HG03571 (cell line): ENCODE data around the gene SLC19A1.
"Not testable (repeated sequence)": the region's sequence is repeated elsewhere in the genome, so short reads cannot be mapped to it uniquely, and the experiment has no call there.

ENCODE experiments used
- ATAC-seq: cut with Tn5 transposase; IDR thresholded peaks from one replicate; pipeline ENCODE4 v1.9.1; 2021; ENCODE audit not compliant: unreplicated experiment

SLC19A1 gene

DNA sequence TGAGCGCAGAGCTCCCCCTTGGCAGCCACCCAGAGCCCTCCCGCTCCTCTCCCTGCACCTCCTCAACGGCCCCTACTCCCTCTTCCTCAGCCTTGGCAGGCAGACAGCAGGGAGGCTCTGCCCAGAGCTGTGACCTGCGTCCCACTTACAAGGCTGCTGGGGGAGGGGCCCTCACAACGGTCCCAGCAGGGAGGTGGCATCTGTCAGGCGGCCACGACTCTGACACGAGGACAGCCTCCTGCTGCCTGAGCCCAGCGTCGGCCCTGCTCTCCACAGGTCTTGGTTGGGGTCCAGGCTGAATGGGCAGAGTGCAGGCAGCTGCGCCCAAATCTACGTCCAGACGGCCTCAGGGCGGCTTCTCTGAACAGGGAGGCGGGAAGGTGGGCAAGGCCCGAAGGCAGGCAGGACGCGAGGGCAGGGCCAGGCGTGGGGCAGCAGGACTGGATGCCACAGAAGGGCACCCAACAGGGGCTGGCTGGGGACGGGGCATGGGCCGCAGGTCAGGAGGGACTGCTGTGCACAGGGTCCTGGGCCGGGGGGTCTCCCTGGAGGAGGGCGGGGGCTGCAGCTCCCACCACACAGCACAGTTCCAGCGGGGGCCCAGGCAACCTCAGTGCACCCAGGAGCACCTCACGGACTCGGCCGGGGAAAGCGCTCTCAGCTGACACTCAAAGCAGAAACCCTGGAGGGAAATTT, 7.5 kb downstream of the SLC19A1 start:
- no peak for ATAC-seq

GRCh38 chr21:45533846-45534635, 8.2 kb downstream of the SLC19A1 start:
- ATAC-seq: no peak

- no peak for ATAC-seq
Observed at GRCh38 chr21:45533361-45533845, 8.8 kb downstream of the SLC19A1 start.

GRCh38 chr21:45532826-45533360, 9.3 kb downstream of the SLC19A1 start:
- no peak for ATAC-seq

DNA sequence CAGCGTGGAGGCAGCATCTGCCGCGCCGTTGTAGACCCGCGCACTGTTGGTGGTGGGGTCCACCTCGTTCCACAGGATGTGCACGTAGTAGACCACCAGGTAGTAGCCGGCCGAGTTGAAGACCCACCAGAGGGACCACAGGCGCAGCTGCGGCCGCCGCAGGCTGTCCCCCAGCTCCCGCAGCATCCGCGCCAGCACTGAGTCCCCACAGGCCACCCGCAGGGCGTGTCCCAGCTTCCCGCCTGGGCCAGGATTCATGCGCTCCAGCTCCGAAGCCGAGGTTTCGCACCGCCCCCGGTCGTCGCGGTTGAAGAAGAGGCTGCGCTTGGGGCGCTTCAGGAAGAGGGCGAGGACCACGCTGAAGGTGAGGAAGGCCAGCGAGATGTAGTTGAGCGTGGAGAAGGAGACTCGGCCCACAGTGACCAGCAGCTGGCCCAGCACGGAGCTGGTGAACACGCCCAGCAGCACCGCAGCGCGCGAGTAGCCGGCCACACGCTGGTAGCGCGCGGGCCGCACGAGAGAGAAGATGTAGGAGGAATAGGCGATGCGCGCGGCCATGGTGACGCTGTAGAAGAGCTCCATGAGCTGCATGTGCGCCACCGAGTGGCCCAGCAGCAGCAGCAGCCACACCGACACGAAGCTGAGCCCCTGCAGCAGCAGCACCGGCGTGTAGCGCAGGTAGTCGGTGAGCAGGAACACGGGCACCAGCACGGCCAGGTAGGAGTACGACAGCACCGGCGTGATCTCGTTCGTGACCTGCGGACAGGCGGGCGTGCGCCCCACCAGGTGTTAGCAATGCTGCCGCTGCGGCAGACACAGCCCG, 10.6 kb downstream of the SLC19A1 start:
- ATAC-seq: no peak

DNA sequence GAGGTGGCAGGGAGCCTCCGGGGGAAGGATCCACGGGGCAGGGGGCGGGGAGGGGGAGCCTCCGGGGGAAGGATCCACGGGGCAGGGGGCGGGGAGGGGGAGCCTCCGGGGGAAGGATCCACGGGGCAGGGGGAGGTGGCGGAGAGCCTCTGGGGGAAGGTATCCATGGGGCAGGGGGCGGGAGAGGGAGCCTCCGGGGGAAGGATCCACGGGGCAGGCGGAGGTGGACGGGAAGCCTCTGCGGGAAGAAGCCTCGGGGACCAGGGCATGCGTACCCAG, 11.2 kb downstream of the SLC19A1 start:
- not testable (repeated sequence) for ATAC-seq

DNA sequence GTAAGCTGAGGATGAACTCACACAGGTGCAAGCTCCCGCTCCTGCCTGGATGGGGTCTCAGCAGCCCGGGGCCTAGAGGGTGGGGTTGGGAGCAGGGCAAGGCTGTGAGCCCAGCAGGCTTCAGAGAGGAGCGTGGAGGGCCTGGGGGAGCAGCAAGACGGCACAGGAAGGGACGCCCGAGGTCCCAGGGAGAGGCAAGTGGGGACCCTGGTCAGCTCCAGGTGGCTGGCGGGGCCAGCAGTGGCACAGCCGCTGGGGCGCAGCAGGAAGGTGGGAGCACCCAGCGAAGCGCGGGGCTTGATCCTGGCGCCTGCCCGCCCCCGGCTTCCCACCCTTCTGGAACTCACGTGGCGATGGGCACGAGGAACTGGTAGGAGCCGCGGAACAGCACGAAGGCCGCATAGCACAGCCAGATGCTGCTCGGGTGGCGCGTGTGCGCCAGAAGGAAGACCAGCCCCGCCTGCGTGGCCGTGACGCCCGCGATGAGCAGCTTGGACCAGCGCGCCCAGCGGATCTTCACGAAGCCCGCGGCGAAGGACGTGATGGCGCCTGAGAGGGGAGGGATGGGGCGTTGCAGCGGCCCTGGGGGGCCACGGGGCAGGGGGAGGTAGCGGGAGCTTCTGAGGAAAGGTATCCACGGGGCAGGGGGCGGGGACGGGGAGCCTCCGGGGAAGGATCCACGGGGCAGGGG, 11.7 kb downstream of the SLC19A1 start:
- ATAC-seq: no peak

DNA sequence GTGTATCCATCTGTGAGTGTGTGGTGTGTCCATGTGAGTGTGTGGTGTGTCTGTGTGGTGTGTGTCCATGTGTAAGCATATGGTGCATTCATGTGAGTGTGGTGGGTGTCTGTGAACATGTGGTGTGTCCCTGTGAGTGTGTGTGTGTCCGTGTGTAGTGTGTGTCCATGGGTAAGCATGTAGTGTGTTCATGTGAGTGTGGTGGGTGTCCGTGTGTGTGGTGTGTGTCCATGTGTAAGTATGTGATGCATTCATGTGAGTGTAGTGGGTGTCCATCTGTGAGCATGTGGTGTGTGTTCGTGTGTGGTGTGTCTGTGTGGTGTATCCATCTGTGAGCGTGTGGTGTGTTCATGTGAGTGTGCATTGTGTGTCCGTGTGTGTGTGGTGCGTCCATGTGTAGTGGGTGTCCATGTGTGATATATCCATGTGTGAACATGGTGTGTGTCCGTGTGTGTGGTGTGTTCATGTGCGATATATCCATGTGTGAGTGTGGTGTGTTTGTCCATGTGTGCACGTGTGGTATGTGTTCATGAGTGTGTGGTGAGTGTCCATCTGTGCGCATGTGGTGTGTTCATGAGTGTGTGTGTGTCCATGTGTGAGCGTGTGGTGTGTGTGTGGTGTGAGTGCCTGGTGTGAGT, 12.3 kb downstream of the SLC19A1 start:
- ATAC-seq: no peak

GRCh38 chr21:45528981-45529784, 13.1 kb downstream of the SLC19A1 start:
- ATAC-seq: no peak

- ATAC-seq: no peak
Observed at GRCh38 chr21:45528028-45528705, 14.1 kb downstream of the SLC19A1 start.

GRCh38 chr21:45527151-45527999, 14.9 kb downstream of the SLC19A1 start:
- ATAC-seq: not testable (repeated sequence)

DNA sequence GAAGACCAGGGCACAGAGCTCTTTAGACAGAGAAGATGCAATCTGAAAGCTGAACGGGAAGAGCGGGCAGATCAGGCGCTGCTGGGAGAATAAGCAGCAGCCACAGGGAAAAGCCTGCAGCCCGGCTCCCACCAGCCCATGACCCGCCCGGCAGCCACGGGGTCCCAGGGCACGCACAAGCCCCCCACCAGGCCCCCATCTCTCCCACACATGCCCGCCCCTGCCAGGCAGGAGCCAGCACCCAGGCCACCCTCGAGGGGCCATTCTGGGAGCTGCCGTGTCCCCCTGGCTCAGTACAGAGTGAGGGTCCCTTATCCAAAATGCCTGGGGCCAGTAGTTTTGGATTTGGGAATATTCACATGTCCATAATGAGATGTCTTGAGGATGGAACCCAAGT, 16.3 kb downstream of the SLC19A1 start:
- no peak for ATAC-seq

- no peak for ATAC-seq
Observed at GRCh38 chr21:45525153-45525909, 16.9 kb downstream of the SLC19A1 start.

GRCh38 chr21:45524756-45525152, 17.5 kb downstream of the SLC19A1 start:
- ATAC-seq: no peak

- no peak for ATAC-seq
Observed at GRCh38 chr21:45523411-45524101, 18.7 kb downstream of the SLC19A1 start.

DNA sequence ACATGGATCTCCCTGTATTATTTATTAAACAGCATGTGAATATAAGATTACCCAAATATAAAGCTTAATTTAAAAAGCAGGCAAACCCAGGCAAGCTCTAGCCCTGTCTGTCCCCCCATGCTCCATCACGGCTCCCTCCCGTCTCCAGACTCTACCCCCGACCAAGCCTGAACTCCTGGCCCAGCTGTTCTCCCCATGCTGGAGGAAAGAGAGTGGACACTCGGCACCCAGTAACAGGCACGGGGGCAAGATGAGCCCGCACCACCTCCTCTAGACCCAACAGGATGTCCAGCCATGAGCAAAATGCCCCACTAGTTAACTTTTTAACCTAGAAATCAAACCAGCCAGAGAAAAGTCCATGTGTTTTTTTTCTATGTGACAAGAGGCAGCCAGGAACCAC, 19.3 kb downstream of the SLC19A1 start:
- no peak for ATAC-seq

- no peak for ATAC-seq
Observed at GRCh38 chr21:45522381-45522780, 19.9 kb downstream of the SLC19A1 start.
